Measurements from ENCODE around the gene STARD5. TPM values are rescaled to one million over a fixed set of nuclear protein-coding genes. Genes with fewer than 3 reads are reported as not detected.
A peak's percentile ranks its signal among the peaks of the same experiment; 100 is the strongest.

The STARD5 gene
- total RNA-seq, 1 donor from 2014 or later, result 8.5 TPM

- Histone ChIP-seq H3K27ac (no peak overlapping the region), H3K4me1 (peaks cover 12% of the 10 kb centered on the region), H3K9ac (no peak overlapping the region), H3K36me3 (no peaks in the 10 kb centered on the region), H3K4me2 (no peak overlapping the region), H3K4me3 (no peak overlapping the region), H3K79me2 (ENCODE audit: low read depth) (no peaks in the 10 kb centered on the region), H3K9me3 (ENCODE audit: low read depth) (no peaks in the 10 kb centered on the region), H3K27me3 (no peaks in the 10 kb centered on the region), H3F3A (ENCODE audit: low read depth) (peaks cover 4% of the 10 kb centered on the region), H4K20me1 (ENCODE audit: low read depth) (no peaks in the 10 kb centered on the region), H2AFZ (replicated peaks) (peak overlapping the region; percentile 69)
- no peak for TF ChIP-seq CTCF (IDR thresholded peaks at IDR 0.05)
- no peak for TF ChIP-seq EZH2phosphoT487 (IDR thresholded peaks at IDR 0.05)
- TF ChIP-seq EZH2 (IDR thresholded peaks at IDR 0.05), result no peak
- H3K36me3 Mint-ChIP-seq, result no peaks in the 10 kb centered on the region
- H3K27me3 Mint-ChIP-seq (ENCODE audit: insufficient read depth, low read depth), result peaks cover 8% of the 10 kb centered on the region
- no peak overlapping the region for H3K27ac Mint-ChIP-seq
- H3K4me1 Mint-ChIP-seq, result peaks cover 22% of the 10 kb centered on the region
- peak overlapping the region; percentile 65 for H3K4me3 Mint-ChIP-seq
- DNase-seq (ENCODE audit: low spot score), result no peak
- H3K9me3 Mint-ChIP-seq, result no peaks in the 10 kb centered on the region
These were observed 58.5 kb downstream of the STARD5 start for GRCh38 chr15:81265256-81265943.

GRCh38 chr15:81264072-81264857, 59.7 kb downstream of the STARD5 start:
- Histone ChIP-seq H2AFZ (replicated peaks) (no peak overlapping the region), H4K20me1 (ENCODE audit: low read depth) (no peaks in the 10 kb centered on the region)
- no peak overlapping the region for H3K27ac Mint-ChIP-seq

GRCh38 chr15:81263477-81263876, 60.5 kb downstream of the STARD5 start:
- Histone ChIP-seq H3K4me1 (no peaks in the 10 kb centered on the region), H3K79me2 (ENCODE audit: low read depth) (no peaks in the 10 kb centered on the region), H3K4me3 (no peak overlapping the region), H3F3A (ENCODE audit: low read depth) (peaks cover 4% of the 10 kb centered on the region), H4K20me1 (ENCODE audit: low read depth) (no peaks in the 10 kb centered on the region), H3K4me2 (no peak overlapping the region), H3K36me3 (no peaks in the 10 kb centered on the region), H3K9me3 (ENCODE audit: low read depth) (no peaks in the 10 kb centered on the region), H2AFZ (replicated peaks) (no peak overlapping the region), H3K27me3 (no peaks in the 10 kb centered on the region), H3K9ac (no peak overlapping the region), H3K27ac (no peak overlapping the region)
- Mint-ChIP-seq H3K27me3 (ENCODE audit: insufficient read depth, low read depth) (peaks cover 4% of the 10 kb centered on the region), H3K36me3 (no peaks in the 10 kb centered on the region), H3K4me3 (no peak overlapping the region), H3K27ac (no peak overlapping the region), H3K9me3 (no peaks in the 10 kb centered on the region), H3K4me1 (peaks cover 19% of the 10 kb centered on the region)
- DNase-seq (ENCODE audit: low spot score), result no peak
- TF ChIP-seq CTCF (IDR thresholded peaks at IDR 0.05), result no peak
- no peak for TF ChIP-seq EZH2 (IDR thresholded peaks at IDR 0.05)
- TF ChIP-seq EZH2phosphoT487 (IDR thresholded peaks at IDR 0.05), result no peak

More at GRCh38 chr15:81264072-81264857, 59.7 kb downstream of the STARD5 start:
- Mint-ChIP-seq H3K9me3 (no peaks in the 10 kb centered on the region), H3K4me3 (no peak overlapping the region), H3K27me3 (ENCODE audit: insufficient read depth, low read depth) (peaks cover 8% of the 10 kb centered on the region), H3K36me3 (no peaks in the 10 kb centered on the region), H3K4me1 (peaks cover 19% of the 10 kb centered on the region)
- Histone ChIP-seq H3K9me3 (ENCODE audit: low read depth) (no peaks in the 10 kb centered on the region), H3K4me3 (no peak overlapping the region), H3K27ac (no peak overlapping the region), H3K4me2 (no peak overlapping the region), H3K27me3 (no peaks in the 10 kb centered on the region), H3K36me3 (no peaks in the 10 kb centered on the region), H3K4me1 (peaks cover 1% of the 10 kb centered on the region), H3K79me2 (ENCODE audit: low read depth) (no peaks in the 10 kb centered on the region), H3K9ac (no peak overlapping the region), H3F3A (ENCODE audit: low read depth) (peaks cover 4% of the 10 kb centered on the region)
- TF ChIP-seq EZH2phosphoT487 (IDR thresholded peaks at IDR 0.05), result no peak
- no peak for TF ChIP-seq EZH2 (IDR thresholded peaks at IDR 0.05)
- TF ChIP-seq CTCF (IDR thresholded peaks at IDR 0.05), result no peak
- no peak for DNase-seq (ENCODE audit: low spot score)
